K562 (cell line): Measurements from ENCODE around the gene CBFA2T2.

ENCODE experiments used
- BMI1 ChIP-seq: fragments of 150-350 bp; IDR thresholded peaks from 2 replicates; pipeline ENCODE4 v1.6.1; 2014; ENCODE audit warnings: low read length
- CREB1 ChIP-seq, 2 experiments: sonication (generic) in 1 of 2; formaldehyde crosslinking in 1 of 2; IDR thresholded peaks; 2 replicates each; pipeline versions ENCODE4 v1.6.1 to v1.8.0; 2012 to 2022; ENCODE audit warnings: inconsistent platforms in 1 of 2, mild to moderate bottlenecking in 1 of 2, missing genetic modification reagents in 1 of 2, moderate library complexity in 1 of 2
- EZH2 ChIP-seq: IDR thresholded peaks from 2 replicates; pipeline ENCODE4 v1.6.1; 2012; ENCODE audit warnings: low read depth, mild to moderate bottlenecking, inconsistent platforms, low read length, borderline replicate concordance
- GTF2F1 ChIP-seq: IDR thresholded peaks from 2 replicates; pipeline ENCODE4 v1.6.1; 2011; ENCODE audit warnings: low read depth, low read length, improper control_type of control experiment
- KLF16 ChIP-seq: IDR thresholded peaks from 2 replicates; pipeline ENCODE4 v1.6.1; 2016; ENCODE audit warnings: antibody characterized with exemption
- NR2C2 ChIP-seq, 2 experiments: fragments of 200-800 bp in 1 of 2; sonication (Bioruptor generic) in 1 of 2; sonication (generic) in 1 of 2; formaldehyde crosslinking in 1 of 2; IDR thresholded peaks; 2 replicates each; pipeline versions ENCODE4 v1.6.1 to v1.8.0; 2016 to 2022; ENCODE audit warnings: mild to moderate bottlenecking in 1 of 2, missing compliant biosample characterization in 1 of 2, missing genetic modification characterization in 1 of 2, missing genetic modification reagents in 1 of 2
- RBM17 ChIP-seq: fragments of 200-400 bp; formaldehyde crosslinking; IDR thresholded peaks from 2 replicates; pipeline ENCODE4 v1.6.1; 2017; ENCODE audit warnings: low read depth, mild to moderate bottlenecking, low read length, borderline replicate concordance
- SMC3 ChIP-seq: conservative IDR thresholded peaks from 2 replicates; pipeline ENCODE4 v1.6.1; 2011; ENCODE audit warnings: low read depth, low read length, improper control_type of control experiment; ENCODE audit not compliant: insufficient read depth
- TBL1XR1 ChIP-seq, 2 experiments: IDR thresholded peaks; 2 replicates each; pipeline ENCODE4 v1.6.1; 2012; ENCODE audit warnings: improper control_type of control experiment in 2 of 2, low read length in 2 of 2, mild to moderate bottlenecking in 1 of 2
- ZNF175 ChIP-seq: fragments of 200-800 bp; sonication (Bioruptor generic); IDR thresholded peaks from 2 replicates; pipeline ENCODE4 v1.6.1; 2016; ENCODE audit warnings: low read depth, mild to moderate bottlenecking, missing genetic modification characterization, missing compliant biosample characterization
- ZNF707 ChIP-seq: fragments of 250-450 bp; sonication (Bioruptor Pico); conservative IDR thresholded peaks from 2 replicates; pipeline ENCODE4 v1.8.0; 2022; ENCODE audit warnings: inconsistent platforms, mild to moderate bottlenecking, moderate library complexity
- TF ChIP-seq, protein P1 (sequence below), 3 experiments: IDR thresholded peaks in 2 of 3; conservative IDR thresholded peaks in 1 of 3; 2 replicates each; pipeline ENCODE4 v1.5.1; 2011 to 2012; ENCODE audit warnings: low read length in 3 of 3, mild to moderate bottlenecking in 3 of 3, control low read depth in 2 of 3, improper control_type of control experiment in 1 of 3, inconsistent platforms in 1 of 3, low read depth in 1 of 3, mixed read lengths in 1 of 3, moderate library complexity in 1 of 3; ENCODE audit not compliant: insufficient read depth in 2 of 3
- TF ChIP-seq, protein P2 (sequence below): IDR thresholded peaks from 2 replicates; pipeline ENCODE4 v1.6.1; 2016; ENCODE audit warnings: missing genetic modification characterization, missing compliant biosample characterization
- TF ChIP-seq, protein P3 (sequence below): sonication (generic); formaldehyde crosslinking; IDR thresholded peaks from 2 replicates; pipeline ENCODE4 v1.9.0; 2022; ENCODE audit warnings: mild to moderate bottlenecking, missing genetic modification reagents

DNA sequence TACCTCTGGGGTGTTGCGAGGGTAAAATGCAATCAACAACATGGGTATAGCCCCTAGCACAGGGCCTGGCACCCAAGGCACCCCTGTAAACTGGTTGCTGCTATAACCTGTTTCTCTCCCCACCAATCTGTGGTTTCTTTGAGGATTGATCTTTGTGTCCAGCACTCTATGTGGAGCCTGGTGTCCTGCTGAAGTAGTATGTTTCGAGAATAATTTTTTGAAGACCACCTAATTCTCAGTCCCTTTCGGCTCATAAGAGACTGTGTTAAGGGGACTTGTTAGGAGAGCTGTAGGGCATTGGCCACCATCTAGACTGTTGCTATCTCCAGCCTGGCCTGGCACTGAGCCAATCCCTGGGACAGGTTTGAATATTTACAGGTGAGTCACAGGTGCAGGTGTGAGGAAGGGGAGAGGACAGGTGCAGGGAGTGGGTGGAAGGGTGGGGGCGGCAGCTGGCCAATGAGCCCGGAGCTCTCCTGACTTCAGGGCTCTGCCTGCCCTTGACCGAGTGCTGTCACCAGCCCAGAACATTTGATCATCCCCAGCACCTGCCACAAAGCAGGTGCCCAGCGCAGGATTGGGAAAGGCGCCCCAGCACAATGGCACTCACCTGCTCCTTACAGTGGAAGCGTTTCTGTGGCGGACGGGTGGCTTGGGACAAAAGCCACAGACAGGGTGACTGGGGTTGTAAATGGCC, 164.2 kb downstream of the CBFA2T2 start:
- no peak for TF ChIP-seq TBL1XR1 (IDR thresholded peaks at IDR 0.05; ENCODE audit: low read length in 2 of 2)
- TF ChIP-seq, protein P1, sequence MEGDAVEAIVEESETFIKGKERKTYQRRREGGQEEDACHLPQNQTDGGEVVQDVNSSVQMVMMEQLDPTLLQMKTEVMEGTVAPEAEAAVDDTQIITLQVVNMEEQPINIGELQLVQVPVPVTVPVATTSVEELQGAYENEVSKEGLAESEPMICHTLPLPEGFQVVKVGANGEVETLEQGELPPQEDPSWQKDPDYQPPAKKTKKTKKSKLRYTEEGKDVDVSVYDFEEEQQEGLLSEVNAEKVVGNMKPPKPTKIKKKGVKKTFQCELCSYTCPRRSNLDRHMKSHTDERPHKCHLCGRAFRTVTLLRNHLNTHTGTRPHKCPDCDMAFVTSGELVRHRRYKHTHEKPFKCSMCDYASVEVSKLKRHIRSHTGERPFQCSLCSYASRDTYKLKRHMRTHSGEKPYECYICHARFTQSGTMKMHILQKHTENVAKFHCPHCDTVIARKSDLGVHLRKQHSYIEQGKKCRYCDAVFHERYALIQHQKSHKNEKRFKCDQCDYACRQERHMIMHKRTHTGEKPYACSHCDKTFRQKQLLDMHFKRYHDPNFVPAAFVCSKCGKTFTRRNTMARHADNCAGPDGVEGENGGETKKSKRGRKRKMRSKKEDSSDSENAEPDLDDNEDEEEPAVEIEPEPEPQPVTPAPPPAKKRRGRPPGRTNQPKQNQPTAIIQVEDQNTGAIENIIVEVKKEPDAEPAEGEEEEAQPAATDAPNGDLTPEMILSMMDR (IDR thresholded peaks at IDR 0.05 in 2 of 3, conservative IDR thresholded peaks at IDR 0.05 in 1 of 3; ENCODE audit: insufficient read depth in 2 of 3, low read depth in 1 of 3, low read length in 3 of 3): no peak
- TF ChIP-seq ZNF175 (CRISPR knock-in tag): no peak
- TF ChIP-seq, protein P2, sequence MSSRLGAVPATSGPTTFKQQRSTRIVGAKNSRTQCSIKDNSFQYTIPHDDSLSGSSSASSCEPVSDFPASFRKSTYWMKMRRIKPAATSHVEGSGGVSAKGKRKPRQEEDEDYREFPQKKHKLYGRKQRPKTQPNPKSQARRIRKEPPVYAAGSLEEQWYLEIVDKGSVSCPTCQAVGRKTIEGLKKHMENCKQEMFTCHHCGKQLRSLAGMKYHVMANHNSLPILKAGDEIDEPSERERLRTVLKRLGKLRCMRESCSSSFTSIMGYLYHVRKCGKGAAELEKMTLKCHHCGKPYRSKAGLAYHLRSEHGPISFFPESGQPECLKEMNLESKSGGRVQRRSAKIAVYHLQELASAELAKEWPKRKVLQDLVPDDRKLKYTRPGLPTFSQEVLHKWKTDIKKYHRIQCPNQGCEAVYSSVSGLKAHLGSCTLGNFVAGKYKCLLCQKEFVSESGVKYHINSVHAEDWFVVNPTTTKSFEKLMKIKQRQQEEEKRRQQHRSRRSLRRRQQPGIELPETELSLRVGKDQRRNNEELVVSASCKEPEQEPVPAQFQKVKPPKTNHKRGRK (tag): no peak
- TF ChIP-seq BMI1: no peak
- no peak for TF ChIP-seq SMC3
- TF ChIP-seq NR2C2 (CRISPR knock-in tag; IDR thresholded peaks at IDR 0.05): no peak
- no peak for TF ChIP-seq NR2C2 (tag; IDR thresholded peaks at IDR 0.05)
- TF ChIP-seq, protein P3, sequence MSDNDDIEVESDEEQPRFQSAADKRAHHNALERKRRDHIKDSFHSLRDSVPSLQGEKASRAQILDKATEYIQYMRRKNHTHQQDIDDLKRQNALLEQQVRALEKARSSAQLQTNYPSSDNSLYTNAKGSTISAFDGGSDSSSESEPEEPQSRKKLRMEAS (CRISPR knock-in tag): no peak
- no peak for TF ChIP-seq CREB1 (IDR thresholded peaks at IDR 0.05)
- TF ChIP-seq CREB1 (CRISPR knock-in tag; IDR thresholded peaks at IDR 0.05): no peak
- no peak for TF ChIP-seq ZNF707 (CRISPR knock-in tag)
- TF ChIP-seq EZH2: no peak
- no peak for TF ChIP-seq RBM17
- TF ChIP-seq KLF16: no peak
- no peak for TF ChIP-seq GTF2F1
